ENCODE data around the gene SDR42E1. TPM values are rescaled to one million over a fixed set of nuclear protein-coding genes. Genes with fewer than 3 reads are reported as not detected.

The SDR42E1 gene, protein sequence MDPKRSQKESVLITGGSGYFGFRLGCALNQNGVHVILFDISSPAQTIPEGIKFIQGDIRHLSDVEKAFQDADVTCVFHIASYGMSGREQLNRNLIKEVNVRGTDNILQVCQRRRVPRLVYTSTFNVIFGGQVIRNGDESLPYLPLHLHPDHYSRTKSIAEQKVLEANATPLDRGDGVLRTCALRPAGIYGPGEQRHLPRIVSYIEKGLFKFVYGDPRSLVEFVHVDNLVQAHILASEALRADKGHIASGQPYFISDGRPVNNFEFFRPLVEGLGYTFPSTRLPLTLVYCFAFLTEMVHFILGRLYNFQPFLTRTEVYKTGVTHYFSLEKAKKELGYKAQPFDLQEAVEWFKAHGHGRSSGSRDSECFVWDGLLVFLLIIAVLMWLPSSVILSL
- total RNA-seq, result under 0.01 and 0.46 TPM in 2 replicates

DNA sequence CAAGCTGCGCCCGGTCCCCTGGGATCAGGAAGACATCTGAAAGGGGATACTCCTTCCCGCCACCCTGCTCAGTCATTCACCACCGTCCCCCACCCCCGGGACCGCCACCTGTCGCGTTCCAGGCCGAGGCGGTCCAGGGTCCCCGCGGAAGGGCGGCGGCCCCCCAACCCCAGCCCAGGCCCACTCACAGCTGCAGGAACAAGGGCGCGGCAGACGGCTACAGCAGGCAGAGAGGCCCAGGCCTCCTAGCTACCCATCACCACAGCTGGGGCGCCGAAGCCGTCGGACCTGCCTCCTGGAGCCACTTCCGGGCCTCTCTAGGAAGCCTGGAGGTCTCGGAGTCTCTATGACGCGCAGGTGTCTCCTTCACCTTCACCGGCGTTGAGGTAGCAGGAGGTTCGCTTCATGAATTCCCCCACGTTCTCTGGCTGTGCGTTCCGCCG is at the start of gene SDR42E1:
Gene SDR42E1 (minus strand): TSS at position 272 of the 443 bp plus-strand sequence. CDS start 10,612 bp downstream, outside the sequence.

GRCh38 chr16:82034981-82035612 is 23.8 kb upstream of the SDR42E1 start, which contains the start of gene HSD17B2:
Gene HSD17B2, plus strand, starts transcription at chr16:82035253. Its CDS starts 172 bp downstream, at chr16:82035425.

Other genes starting within 250 kb of the SDR42E1 start
- gene PLCG2, start 232.2 kb downstream of the SDR42E1 start, total RNA-seq, result 2.4 and 2.6 TPM in 2 replicates
- gene HSD17B2, start 23.8 kb upstream of the SDR42E1 start, total RNA-seq, result 1.9 and 4.4 TPM in 2 replicates
- 42.6 and 57.1 TPM in 2 replicates for gene MPHOSPH6, start 158.8 kb upstream of the SDR42E1 start, total RNA-seq

Measured in epithelial cell of umbilical artery (primary cell).